HFF-Myc (cell line): Measurements from ENCODE around the gene WFDC1.
"Not testable (repeated sequence)": the region's sequence is repeated elsewhere in the genome, so short reads cannot be mapped to it uniquely, and the experiment has no call there.

Experiments used
- DNase-seq: peaks from one replicate; pipeline ENCODE4 v3.0.0-alpha.2; 2011; ENCODE audit warnings: low read depth; ENCODE audit errors: extremely low read depth
- H3K4me3 ChIP-seq: replicated peaks from 2 replicates; pipeline ENCODE4 v1.5.1; 2011; ENCODE audit warnings: low read depth, mild to moderate bottlenecking, control low read depth, low read length
- CTCF ChIP-seq: IDR thresholded peaks from 2 replicates; pipeline ENCODE4 v1.5.1; 2012; ENCODE audit warnings: mild to moderate bottlenecking, low read depth, low read length, control low read depth; ENCODE audit errors: missing control alignments

WFDC1 gene

GRCh38 chr16:84331998-84332780 lies 37.5 kb downstream of the WFDC1 start:
- no peak for DNase-seq
- no peak overlapping the region for H3K4me3 ChIP-seq
- no peak for TF ChIP-seq CTCF

GRCh38 chr16:84332975-84333684 lies 38.5 kb downstream of the WFDC1 start:
- H3K4me3 ChIP-seq: no peak overlapping the region
- DNase-seq: no peak
- TF ChIP-seq CTCF: no peak

GRCh38 chr16:84334058-84334457 lies 39.4 kb downstream of the WFDC1 start:
- DNase-seq: no peak
- no peak for TF ChIP-seq CTCF
- no peak overlapping the region for H3K4me3 ChIP-seq

GRCh38 chr16:84334482-84334881 lies 39.8 kb downstream of the WFDC1 start:
- no peak for TF ChIP-seq CTCF
- H3K4me3 ChIP-seq: no peak overlapping the region
- no peak for DNase-seq

GRCh38 chr16:84337236-84337635 lies 42.6 kb downstream of the WFDC1 start:
- not testable (repeated sequence) for H3K4me3 ChIP-seq, DNase-seq

- DNase-seq: no peak
- TF ChIP-seq CTCF: no peak
- H3K4me3 ChIP-seq: no peak overlapping the region
Measured at GRCh38 chr16:84339311-84339710, 44.6 kb downstream of the WFDC1 start.

GRCh38 chr16:84339766-84340165 lies 45.1 kb downstream of the WFDC1 start:
- H3K4me3 ChIP-seq: no peak overlapping the region
- no peak for TF ChIP-seq CTCF
- no peak for DNase-seq
